HG03280 (cell line): ENCODE results near the gene GOLGA3.
A peak's percentile ranks its signal among the peaks of the same experiment; 100 is the strongest.
"Not testable (repeated sequence)": the region's sequence is repeated elsewhere in the genome, so short reads cannot be mapped to it uniquely, and the experiment has no call there.

Experiments used
- ATAC-seq: cut with Tn5 transposase; IDR thresholded peaks from one replicate; pipeline ENCODE4 v1.9.1; 2021; ENCODE audit warnings: mild to moderate bottlenecking, moderate library complexity; ENCODE audit not compliant: unreplicated experiment

Gene GOLGA3

DNA sequence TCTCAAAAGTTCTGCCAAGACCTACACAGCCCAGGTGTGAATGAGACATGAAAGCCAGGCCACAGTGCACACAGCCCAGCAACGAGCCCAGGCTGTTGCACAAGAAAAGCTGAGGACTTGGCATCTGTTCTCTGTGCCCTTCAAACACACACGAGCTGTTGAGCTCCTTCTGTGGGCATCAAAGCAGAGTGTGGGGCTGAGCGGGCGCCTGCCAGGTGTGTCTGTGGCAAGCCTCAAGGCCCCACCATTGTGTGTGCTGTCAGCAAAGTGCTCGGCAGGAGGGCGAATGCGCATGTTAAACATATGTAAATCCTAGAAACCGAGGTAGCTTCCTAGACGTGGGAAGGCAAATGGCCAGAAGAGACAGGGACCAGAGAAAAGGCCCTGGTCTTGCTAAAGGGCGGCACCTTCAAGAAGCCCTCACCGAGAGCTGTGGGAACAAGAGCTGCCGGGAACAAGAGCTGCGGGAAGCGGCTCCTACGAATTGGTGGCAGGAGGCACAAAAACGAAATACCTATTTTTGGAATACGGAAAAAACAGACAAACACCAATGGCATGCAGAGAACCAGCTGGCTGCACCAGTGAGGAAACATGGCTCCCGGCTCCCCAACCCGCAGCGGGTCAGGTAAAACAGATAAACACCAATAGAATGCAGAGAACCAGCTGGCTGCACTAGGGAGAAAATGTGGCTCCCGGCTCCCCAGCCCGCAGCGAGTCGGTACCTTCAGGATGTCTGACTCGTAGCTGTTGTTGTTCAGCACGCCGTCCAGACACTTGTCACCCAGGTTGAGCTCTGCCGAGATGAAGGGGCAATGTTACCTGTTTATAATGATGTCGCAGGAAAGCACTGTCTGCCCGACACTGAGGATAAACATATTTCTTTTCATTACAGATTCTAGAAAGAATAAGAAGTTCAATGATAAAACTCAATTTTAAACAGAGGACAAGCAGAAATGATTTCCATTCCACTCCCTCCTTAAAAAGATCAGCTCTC, 19.0 kb upstream of the GOLGA3 start:
- ATAC-seq, result no peak

DNA sequence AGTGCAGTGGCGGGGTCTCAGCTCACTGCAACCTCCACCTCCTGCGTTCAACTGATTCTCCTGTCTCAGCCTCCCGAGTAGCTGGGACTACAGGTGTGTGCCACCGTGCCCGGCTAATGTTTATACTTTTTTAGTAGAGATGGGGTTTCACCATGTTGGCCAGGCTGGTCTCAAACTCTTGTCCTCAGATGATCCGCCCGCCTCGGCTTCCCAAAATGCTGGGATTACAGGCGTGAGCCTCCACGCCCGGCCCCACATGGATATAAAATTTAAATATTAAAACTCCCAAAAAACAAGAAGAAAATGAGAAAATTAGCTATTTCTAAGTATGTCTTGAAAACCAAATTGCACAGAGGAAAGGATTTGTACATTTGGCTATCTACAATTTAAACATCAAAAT, 16.0 kb upstream of the GOLGA3 start:
- not testable (repeated sequence) for ATAC-seq

DNA sequence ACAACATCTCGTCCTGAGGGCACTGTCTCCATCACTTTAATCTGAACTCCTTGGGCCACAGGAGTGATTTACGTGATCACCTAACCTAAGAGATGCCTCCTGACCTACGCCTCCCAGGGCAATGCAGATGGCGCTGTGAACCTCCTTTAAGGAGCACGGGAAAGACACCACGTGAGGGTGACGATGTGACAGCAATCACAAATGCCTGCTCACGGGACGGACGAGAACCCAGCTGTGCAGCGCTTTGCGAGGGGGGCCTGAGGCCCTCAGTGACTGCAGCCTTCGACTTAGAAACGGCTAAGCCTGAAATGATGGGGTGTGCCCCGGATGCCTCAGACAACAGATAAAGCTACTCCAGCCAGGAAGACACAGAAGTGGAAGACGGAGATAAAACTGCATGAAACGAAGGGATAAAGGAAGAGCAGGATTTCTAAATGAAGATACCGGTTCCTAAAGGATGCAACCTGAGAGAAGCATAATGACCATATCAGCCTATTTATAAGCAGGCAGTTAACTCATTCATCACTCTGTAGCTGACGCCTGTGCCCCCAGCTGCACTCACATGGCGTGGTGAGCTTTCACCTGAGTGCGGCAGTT, 13.9 kb upstream of the GOLGA3 start:
- no peak for ATAC-seq

DNA sequence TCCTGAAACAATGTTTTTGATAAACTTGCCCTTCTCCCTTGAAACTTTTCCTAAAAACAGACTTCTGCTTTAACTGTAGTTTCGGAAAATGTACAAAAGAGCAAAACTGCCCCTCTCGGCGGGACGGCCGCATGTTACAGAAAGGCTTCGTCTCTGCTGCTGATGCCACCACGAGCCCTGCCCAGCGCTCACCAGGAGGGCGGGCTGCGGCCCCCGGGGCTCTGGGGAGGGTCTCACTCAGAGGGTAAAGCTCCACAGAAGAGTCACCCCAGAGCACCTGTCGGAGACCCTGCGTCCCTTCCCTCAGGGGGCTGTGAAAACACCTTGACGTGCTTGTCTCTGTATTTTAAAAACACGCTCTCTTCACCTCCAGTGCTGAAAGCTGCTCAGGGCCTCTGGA, 12.5 kb upstream of the GOLGA3 start:
- no peak for ATAC-seq

DNA sequence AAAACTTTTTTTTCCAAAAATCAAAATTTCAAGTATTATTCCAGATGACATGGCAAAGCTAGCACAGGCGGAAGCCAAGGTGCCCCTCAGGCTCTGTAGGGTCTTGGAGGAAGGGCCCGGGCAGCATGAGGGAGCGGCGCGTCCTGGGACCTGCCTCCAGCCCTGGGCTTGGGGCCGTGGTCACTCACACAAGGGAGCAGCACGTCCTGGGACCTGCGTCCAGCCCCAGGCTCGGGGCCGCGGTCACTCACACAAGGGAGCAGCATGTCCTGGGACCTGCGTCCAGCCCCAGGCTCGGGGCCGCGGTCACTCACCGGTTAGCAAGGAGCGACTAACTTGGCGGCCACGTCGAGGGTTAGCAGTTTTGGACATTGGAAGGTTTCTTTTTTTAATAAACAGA, 11.9 kb upstream of the GOLGA3 start:
- ATAC-seq, result no peak

DNA sequence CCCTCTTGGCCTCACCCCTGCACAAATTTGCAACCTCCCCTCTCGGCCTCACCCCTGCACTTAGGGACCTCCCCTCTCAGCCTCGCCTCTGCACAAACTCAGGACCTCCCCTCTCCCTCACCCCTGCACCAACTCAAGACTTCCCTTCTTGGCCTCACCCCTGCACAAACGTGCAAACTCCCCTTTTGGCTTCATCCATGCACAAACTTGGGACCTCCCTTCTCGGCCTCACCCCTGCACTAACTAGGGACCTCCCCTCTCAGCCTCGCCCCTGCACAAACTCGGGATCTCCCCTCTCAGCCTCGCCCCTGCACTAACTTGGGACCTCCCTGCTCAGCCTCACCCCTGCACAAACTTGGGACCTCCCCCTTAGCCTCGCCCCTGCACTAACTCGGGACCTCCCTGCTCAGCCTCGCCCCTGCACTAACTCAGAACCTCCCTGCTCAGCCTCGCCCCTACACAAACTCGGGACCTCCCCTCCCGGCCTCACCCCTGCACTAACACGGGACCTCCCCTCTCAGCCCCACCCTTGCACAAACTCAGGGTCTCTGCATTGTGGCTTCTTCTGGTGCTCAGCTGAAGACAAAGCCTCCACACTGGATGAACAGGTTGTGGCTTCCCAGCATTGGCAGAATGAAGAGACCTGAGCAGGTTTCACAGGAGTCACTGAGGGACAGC, 11.0 kb upstream of the GOLGA3 start:
- no peak for ATAC-seq

DNA sequence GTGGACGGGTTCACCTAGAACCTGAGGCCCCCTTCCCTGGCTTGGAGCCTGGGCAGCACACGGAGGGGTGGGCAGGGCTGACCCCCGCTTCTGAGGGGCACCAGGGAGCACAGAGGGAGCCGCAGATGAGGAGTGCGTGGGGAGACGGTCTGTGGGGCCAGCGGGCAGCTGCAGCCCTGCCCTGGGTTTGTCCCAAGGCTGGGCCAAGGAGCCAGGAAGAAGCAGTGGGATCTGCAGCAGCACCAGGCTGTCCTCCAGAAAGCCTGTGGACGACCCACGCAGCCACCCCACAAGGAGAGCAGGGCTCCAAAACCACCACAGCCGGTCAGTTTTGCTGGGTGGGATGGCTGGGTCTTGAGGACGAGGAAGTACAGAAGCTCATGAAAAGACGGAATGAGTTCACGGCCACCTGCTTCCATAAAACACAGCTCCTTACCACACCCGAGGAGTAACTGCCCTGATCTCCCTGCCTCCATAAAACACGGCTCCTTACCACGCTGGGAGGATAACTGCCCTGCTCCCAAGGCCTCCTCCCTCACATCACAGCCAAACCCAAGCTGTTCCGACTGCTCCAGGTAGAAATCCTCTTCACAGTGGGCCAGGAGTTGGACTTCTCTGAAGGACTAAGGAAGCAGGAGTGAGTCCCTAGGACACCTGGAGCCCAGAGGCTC, 9.9 kb upstream of the GOLGA3 start:
- ATAC-seq, result no peak

DNA sequence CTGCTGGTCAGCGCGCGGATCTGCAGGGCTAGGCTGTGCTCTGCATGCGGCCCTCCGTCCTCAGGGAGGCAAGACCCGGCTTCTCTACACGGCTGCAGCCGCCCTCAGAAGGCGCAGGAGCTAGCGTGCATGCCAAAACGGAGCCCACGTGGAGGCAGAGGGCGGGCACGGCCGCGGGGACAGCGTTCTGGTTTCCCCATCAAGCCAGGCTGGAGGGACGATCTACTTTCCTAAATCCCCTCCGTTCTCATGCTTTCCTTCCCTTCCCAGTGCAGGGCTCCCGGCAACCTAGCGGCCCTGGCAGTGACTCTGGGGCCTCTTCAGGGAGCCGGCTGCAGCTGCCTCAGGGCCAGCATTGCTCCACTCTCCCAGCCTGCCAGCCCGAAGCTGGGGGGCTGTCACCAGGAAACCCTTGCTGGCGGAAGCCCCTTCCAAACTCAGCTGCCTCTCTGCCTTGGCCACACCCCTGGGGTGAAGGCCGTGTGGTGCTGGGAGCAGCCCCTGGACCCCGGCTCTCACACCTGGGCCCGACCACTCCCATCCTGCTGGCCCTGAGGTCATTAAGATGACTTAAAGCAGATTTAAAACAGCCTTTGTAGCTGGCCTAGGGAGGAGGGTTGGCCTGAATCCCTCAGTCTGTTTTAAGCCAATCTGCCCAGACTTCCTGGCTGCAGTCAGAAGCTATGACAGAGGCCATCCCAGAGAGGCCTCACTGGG, 9.2 kb upstream of the GOLGA3 start:
- ATAC-seq, result no peak

DNA sequence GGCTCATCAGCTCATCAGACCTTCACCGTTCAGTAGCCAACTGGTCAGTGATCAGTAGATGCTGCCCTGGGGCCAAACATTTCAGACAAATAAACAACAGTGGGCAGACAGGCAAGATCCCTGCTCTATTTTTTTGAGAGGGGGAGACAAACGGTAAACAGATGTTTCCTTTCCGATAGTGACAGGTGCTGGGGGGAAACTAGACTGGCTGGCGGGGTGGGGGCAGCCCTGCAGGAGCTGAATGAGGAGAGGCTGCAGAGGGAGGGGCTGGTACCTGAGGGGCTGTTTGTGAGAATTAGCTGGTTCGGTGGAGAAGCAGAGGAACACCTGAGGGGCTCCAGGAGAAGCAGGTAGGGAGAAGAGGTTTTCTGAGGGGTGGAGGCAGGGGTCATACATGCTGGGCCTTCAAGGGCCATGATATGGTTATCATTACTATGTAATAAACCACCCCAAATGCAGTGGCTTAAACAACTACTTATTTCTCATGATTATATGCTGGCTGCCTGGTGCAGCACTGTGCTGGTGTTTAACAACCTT, 8.2 kb upstream of the GOLGA3 start:
- no peak for ATAC-seq

DNA sequence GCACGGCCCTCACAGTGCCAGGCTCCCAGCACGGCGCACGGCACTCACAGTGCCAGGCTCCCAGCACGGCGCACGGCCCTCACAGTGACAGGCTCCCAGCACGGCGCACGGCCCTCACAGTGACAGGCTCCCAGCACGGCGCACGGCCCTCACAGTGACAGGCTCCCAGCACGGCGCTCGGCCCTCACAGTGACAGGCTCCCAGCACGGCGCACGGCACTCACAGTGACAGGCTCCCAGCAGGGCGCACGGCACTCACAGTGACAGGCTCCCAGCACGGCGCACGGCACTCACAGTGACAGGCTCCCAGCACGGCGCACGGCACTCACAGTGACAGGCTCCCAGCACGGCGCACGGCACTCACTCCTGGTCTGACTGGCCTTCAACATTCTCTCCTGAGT, 7.6 kb upstream of the GOLGA3 start:
- ATAC-seq, result not testable (repeated sequence)

DNA sequence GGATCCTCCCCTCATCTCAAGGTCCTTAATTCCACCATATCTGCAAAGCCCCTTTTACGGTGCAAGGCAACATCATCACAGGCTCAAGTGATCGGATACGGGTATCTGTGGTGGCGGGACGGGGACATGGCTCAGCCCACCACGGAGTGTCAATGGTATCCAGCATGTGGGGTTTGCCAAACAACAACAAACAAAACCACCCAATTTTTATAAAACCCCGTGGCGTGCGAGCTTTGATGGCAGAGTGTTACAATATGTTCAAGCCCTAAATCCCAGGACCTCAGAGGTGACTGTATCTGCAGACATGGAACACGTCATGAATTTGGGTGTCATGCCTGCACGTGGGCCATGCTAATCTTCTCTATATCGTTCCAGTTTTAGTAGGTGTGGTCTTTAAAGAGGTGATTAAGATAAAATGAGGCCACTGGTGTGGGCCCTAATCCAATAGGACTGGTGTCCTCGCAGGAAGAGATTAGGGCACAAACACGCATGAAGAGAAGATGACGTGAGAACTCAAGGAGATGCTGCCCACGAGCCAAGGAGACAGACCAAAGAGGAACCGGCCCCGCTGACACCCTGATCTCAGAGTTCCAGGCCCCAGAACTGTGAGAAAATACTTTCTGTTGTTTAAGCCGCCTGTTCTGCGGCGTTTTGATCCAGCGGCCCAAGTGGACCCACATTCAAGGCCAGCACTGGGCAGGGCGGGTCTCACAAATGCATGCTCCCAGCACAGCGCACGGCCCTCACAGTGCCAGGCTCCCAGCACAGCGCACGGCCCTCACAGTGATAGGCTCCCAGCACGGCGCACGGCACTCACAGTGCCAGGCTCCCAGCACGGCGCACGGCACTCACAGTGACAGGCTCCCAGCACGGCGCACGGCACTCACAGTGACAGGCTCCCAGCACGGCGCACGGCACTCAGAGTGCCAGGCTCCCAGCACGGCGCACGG, 6.7 kb upstream of the GOLGA3 start:
- no peak for ATAC-seq

DNA sequence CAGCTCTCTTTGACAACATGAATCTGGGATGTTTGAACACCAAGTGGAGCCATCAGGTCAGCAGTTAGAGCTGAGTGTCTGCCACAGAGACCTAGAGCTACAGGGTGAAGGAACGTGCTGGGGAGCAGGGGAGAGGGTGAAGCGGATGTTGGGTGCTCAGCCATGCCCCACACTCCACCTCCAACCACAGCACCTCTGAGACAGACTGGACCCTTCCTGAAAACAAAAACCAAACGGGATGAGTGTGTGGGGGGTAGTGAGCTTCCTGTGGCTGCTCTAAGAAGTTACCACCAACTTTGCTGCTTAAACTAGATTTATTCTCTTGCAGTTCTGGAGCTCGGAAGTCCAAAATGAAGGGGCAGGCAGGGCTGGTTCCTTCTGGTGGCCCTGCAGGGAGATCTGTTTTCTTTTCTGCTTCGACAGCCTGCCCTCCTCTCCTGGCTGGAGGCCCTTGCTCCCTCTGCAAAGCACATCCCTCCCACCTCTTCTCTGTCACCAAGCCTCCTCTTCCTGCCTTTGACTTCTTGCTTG, 5.6 kb upstream of the GOLGA3 start:
- no peak for ATAC-seq

DNA sequence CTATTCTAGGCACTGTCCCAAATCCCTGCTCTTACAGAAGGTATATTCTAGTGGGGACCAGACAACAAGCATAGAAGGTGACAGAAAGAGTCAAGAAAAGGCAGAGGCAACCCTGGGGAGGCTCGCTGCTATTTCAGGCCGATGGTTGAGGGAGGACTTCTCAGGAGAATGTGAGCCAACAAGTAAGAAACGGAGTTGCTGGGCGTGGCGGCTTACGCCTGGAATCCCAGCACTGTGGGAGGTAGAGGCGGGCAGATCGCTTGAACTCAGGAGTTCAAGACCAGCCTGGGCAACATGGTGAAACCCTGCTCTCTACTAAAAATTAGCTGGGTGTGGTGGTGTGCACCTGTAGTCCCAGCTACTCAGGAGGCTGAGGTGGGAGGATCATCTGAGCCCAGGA, 4.7 kb upstream of the GOLGA3 start:
- ATAC-seq, result no peak

DNA sequence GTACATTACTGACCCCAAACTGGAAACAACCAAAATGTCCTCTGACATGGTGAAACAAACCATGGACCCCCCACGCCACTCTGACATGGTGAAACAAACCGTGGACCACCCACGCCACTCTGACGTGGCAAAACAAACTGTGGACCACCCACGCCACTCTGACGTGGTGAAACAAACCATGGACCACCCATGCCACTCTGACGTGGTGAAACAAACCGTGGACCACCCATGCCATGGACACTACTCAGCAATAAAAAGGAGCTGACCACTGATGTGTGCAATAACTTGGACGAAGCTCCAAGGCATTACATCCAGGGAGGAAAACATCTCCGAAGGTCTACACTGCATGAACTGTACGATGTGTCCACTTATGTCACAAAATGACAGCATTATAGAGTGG, 3.1 kb upstream of the GOLGA3 start:
- no peak for ATAC-seq

DNA sequence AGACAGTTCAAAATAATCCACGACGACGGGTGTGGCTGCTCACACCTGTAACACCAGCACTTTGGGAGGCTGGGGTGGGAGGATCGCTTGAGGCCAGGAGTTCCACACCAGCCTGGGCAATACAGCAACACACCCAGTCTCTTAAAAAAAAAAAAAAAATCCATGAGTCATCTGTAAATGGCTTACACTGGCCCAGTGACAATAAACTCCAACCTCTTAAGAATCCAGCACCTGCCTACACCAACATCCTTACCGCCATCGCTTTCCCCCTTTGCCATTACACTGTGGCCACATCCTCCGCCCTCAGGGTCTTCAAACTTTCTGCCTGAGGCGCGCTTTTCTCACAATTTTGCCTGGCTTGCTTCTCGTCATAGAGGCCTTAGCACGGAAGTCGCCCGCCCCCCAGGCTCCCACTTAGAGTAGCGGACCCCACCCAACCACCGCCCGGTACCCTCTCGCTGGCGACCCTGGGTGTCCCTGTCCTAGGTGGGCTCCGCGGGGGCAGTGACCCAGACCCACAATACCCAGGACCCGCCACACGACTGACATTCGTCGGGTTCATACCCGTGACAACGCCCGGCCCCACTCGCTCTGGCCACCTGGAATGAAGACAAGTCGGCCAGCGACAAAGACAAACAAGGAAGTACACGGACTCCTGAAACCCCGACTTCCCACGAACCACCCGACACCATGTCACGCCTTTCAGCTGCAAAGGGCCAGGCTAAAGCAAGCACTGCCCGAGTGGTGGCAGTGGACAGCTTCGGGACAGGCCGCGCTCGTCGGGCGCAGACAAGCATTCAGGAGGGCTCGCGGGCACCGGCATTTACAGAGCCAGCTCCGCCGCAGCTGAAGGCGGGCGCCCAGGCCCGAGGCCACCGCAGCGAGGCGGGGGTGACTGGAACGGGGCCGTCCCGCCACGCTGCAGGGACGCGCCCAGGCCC, 636 bp downstream of the GOLGA3 start:
- ATAC-seq, result peak; percentile 24

DNA sequence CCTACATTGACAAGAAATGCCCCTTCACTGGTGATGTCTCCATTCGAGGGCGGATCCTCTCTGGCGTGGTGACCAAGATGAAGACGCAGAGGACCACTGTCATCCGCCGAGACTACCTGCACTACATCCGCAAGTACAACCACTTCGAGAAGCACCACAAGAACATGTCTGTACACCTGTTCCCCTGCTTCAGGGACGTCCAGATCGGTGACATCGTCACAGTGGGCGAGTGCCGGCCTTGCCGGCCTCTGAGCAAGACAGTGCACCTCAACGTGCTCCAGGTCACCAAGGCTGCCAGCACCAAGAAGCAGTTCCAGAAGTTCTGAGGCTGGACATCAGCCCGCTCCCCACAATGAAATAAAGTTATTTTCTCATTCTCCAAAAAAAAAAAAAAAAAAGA, 2.8 kb downstream of the GOLGA3 start:
- ATAC-seq, result no peak

DNA sequence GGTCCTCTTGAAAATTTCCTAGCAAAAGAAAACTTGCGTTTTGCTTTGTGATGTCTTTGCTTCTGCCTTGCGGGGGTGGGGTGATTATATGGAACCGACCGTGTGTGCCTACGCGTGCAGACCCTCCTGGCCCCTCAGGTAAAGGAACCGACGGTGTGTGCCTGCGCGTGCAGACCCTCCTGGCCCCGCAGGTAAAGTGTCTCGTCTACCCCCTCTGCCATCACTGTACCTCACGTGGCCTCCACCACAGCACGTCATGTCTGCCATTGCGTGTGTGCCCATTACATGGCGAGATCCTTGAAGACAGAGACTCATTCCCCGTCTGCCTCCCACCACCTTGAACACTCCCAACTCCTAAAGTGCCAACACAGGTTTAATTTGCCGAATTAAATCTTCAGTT, 3.6 kb downstream of the GOLGA3 start:
- no peak for ATAC-seq

DNA sequence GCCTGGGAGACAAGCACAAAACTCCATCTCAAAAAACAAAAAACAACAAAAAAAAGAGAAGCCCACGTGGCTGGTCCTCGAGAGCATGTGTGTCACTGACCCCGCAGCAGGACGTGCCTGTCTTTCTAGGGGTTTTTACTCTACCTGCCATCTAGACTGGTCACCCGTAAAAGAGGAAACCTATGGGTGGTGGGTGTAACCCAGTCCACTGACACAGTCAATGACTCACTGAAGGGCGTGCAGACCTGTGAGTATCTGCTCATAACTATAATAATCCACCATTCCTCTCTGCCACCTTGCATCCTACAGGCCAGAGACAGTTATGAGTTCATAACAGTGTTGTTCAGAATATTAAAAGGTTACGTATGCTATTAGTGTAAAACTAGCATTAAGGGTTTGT, 4.6 kb downstream of the GOLGA3 start:
- ATAC-seq, result no peak
